Measurements from ENCODE around the gene ZIK1. TPM values are rescaled to one million over a fixed set of nuclear protein-coding genes. Genes with fewer than 3 reads are reported as not detected.
A peak's percentile ranks its signal among the peaks of the same experiment; 100 is the strongest.

Gene ZIK1
- total and polyA plus RNA-seq, 9 of the 15 experiments (the other 6 are each of a cell fraction or from before 2014, with no cell fraction given) = 0.03 to 0.42 (median 0.15) TPM; not detected in 1

GRCh38 chr19:57578487-57579205 lies 5.3 kb upstream of the ZIK1 start, which contains the start of gene ZNF416 (continued):
- TF ChIP-seq ARID3A (IDR thresholded peaks at IDR 0.05; ENCODE audit: borderline replicate concordance, low read depth, low read length) = no peak
- TF ChIP-seq ZFP30 (CRISPR knock-in tag; IDR thresholded peaks at IDR 0.05; ENCODE audit: borderline replicate concordance) = no peak
- no peak for TF ChIP-seq ATF6 (CRISPR knock-in tag; IDR thresholded peaks at IDR 0.05)
- 0 out of 2 replicates have a peak, but pooled peaks have one; percentile 28 for TF ChIP-seq RNF2 (IDR thresholded peaks at IDR 0.05)
- TF ChIP-seq NCOR1 (IDR thresholded peaks at IDR 0.05) = no peak
- no peak for TF ChIP-seq CBX1 (IDR thresholded peaks at IDR 0.05; ENCODE audit: low read depth)
- no peak for TF ChIP-seq BHLHE40 (IDR thresholded peaks at IDR 0.05; ENCODE audit: low read length)
- peak; percentile 82; the same call in 1 of the 2 replicates for TF ChIP-seq SRSF1 (IDR thresholded peaks at IDR 0.05; ENCODE audit: low read depth, low read length)
- no peak for TF ChIP-seq MAFK (IDR thresholded peaks at IDR 0.05; ENCODE audit: low read length)
- no peak for TF ChIP-seq CTCFL (IDR thresholded peaks at IDR 0.05; ENCODE audit: borderline replicate concordance, insufficient read depth, low read depth, low read length, poor library complexity, severe bottlenecking)
- TF ChIP-seq HOXB6 (CRISPR knock-in tag; IDR thresholded peaks at IDR 0.05; ENCODE audit: borderline replicate concordance) = no peak
- TF ChIP-seq GATAD2A (IDR thresholded peaks at IDR 0.05) = no peak
- TF ChIP-seq CEBPB (tag; IDR thresholded peaks at IDR 0.05) = no peak
- TF ChIP-seq ZNF436 (CRISPR knock-in tag; IDR thresholded peaks at IDR 0.05) = no peak
- TF ChIP-seq ZNF384 (IDR thresholded peaks at IDR 0.05; ENCODE audit: low read depth, low read length) = no peak
- TF ChIP-seq THAP7 (CRISPR knock-in tag; IDR thresholded peaks at IDR 0.05) = no peak
- no peak for TF ChIP-seq CBX8 (IDR thresholded peaks at IDR 0.05; ENCODE audit: borderline replicate concordance, extremely low read depth, low read depth, low read length, poor library complexity, severe bottlenecking)
- TF ChIP-seq ZNF232 (CRISPR knock-in tag; IDR thresholded peaks at IDR 0.05) = no peak
- peak; percentile 15; the same call in 1 of the 2 replicates for TF ChIP-seq SIN3B (IDR thresholded peaks at IDR 0.05; ENCODE audit: low read depth)

All from K562 (cell line).